H1 (cell line): ENCODE results near the gene MLKL. TPM values are rescaled to one million over a fixed set of nuclear protein-coding genes. Genes with fewer than 3 reads are reported as not detected.

Experiments
- CHD1 ChIP-seq: IDR thresholded peaks from 2 replicates; pipeline ENCODE4 v1.6.1; 2012; ENCODE audit warnings: low read depth, low read length, improper control_type of control experiment
- CTBP2 ChIP-seq: IDR thresholded peaks from 2 replicates; pipeline ENCODE4 v1.7.0; 2011; ENCODE audit warnings: borderline replicate concordance, mild to moderate bottlenecking, moderate library complexity, mixed read lengths, low read length; ENCODE audit not compliant: insufficient read depth, insufficient read length
- polyA plus RNA-seq, 7 experiments: library from polyadenylated mRNA; depleted of rRNA in 3 of 7; stranded (reverse) in 5 of 7; unstranded in 2 of 7; fragments of >200 nt in 5 of 7; fragments of 200-250 nt in 2 of 7; gene quantifications; 1 replicate in 5 of 7; 2 replicates in 1 of 7; 4 replicates in 1 of 7; pipeline versions ENCODE4 v1.2.1 to v1.2.3, GENCODE V29; 2011 to 2013; ENCODE audit warnings: missing spikeins in 2 of 7, mixed read lengths in 2 of 7
- total RNA-seq: library from RNA; stranded (reverse); fragmentation: NEBNext Ultra II Directional; extraction: Animal tissue kit (Norgen Biotek cat#: 25700); gene quantifications from 2 replicates; pipeline ENCODE4 v1.2.1, GENCODE V29; 2021

Gene MLKL
- total and polyA plus RNA-seq, 2 of the 8 experiments (the other 6 are each of a cell fraction or from before 2014, with no cell fraction given) = 1.6 to 2.1 TPM

GRCh38 chr16:74738816-74739215 is 38.2 kb upstream of the MLKL start (continued):
- TF ChIP-seq CTBP2 (no peak), CHD1 (no peak)
